Liver (tissue), 3 donors: Measurements from ENCODE around the gene PIAS1.

Experiments used
- EGR1 ChIP-seq, 2 donors: IDR thresholded peaks; 2 replicates each; pipeline ENCODE4 v1.6.1; 2016 to 2018; ENCODE audit warnings: antibody characterized with exemption in 2 of 2, low read depth in 2 of 2
- FOXA1 ChIP-seq: IDR thresholded peaks from 2 replicates; pipeline ENCODE4 v1.6.1; 2016; ENCODE audit warnings: antibody characterized with exemption
- GABPA ChIP-seq, 2 donors: IDR thresholded peaks in 1 of 2; conservative IDR thresholded peaks in 1 of 2; 2 replicates each; pipeline ENCODE4 v1.6.1; 2016; ENCODE audit warnings: antibody characterized with exemption in 2 of 2, mild to moderate bottlenecking in 1 of 2, moderate library complexity in 1 of 2
- JUND ChIP-seq, 2 donors: IDR thresholded peaks; 2 replicates each; pipeline ENCODE4 v1.6.1; 2016; ENCODE audit warnings: antibody characterized with exemption in 2 of 2
- NR2F2 ChIP-seq: IDR thresholded peaks from 2 replicates; pipeline ENCODE4 v1.6.1; 2016; ENCODE audit warnings: antibody characterized with exemption
- RAD21 ChIP-seq, 2 donors: IDR thresholded peaks; 2 replicates each; pipeline ENCODE4 v1.6.1; 2016; ENCODE audit warnings: antibody characterized with exemption in 2 of 2, mild to moderate bottlenecking in 2 of 2
- RXRA ChIP-seq, 2 donors: IDR thresholded peaks; 2 replicates each; pipeline ENCODE4 v1.6.1; 2017 to 2018; ENCODE audit warnings: antibody characterized with exemption in 2 of 2, mild to moderate bottlenecking in 1 of 2
- SP1 ChIP-seq: IDR thresholded peaks from 2 replicates; pipeline ENCODE4 v1.6.1; 2018; ENCODE audit warnings: antibody characterized with exemption, mild to moderate bottlenecking
- TAF1 ChIP-seq: conservative IDR thresholded peaks from 2 replicates; pipeline ENCODE4 v1.6.1; 2016; ENCODE audit warnings: antibody characterized with exemption, mild to moderate bottlenecking
- TF ChIP-seq, protein P1 (sequence below): fragments of 150-350 bp; IDR thresholded peaks from 2 replicates; pipeline ENCODE4 v1.5.1; 2017; ENCODE audit warnings: improper control_type of control experiment, low read depth, low read length; ENCODE audit not compliant: missing input control
- TF ChIP-seq, protein P2 (sequence below): IDR thresholded peaks from 2 replicates; pipeline ENCODE4 v1.6.1; 2016; ENCODE audit warnings: antibody characterized with exemption
- TF ChIP-seq, protein P3 (sequence below): IDR thresholded peaks from 2 replicates; pipeline ENCODE4 v1.6.1; 2016; ENCODE audit warnings: antibody characterized with exemption, mild to moderate bottlenecking
- TF ChIP-seq, protein P4 (sequence below): IDR thresholded peaks from 2 replicates; pipeline ENCODE4 v1.6.1; 2016; ENCODE audit warnings: antibody characterized with exemption
- TF ChIP-seq, protein P5 (sequence below): IDR thresholded peaks from 2 replicates; pipeline ENCODE4 v1.6.1; 2016; ENCODE audit warnings: antibody characterized with exemption
- donor health status: healthy.
- donor health status: healthy.

DNA sequence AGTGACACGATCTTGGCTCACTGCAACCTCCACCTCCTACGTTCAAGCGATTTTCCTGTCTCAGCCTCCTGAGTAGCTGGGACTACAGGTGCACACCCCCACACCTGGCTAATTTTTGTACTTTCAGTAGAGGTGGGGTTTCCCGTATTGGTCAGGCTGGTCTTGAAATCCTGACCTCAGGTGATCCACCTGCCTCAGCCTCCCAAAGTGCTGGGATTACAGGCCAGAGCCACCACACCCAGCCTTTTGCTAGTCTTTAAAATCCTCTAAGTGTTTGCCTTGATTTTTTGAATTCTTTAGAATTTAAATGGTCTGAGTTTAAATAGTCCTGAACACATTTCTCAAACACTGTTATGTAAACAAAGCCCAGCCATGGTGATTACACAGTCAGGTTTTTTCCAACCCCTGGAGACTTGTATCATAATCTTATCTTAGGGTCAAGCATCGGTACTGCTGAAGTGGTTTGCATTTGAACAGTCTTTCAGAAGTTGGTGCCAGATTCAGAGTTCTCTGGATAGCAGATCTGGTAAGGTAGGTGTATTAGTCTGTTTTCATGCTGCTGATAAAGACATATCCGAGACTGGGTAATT lies 28.2 kb upstream of the PIAS1 start:
- TF ChIP-seq, protein P1, sequence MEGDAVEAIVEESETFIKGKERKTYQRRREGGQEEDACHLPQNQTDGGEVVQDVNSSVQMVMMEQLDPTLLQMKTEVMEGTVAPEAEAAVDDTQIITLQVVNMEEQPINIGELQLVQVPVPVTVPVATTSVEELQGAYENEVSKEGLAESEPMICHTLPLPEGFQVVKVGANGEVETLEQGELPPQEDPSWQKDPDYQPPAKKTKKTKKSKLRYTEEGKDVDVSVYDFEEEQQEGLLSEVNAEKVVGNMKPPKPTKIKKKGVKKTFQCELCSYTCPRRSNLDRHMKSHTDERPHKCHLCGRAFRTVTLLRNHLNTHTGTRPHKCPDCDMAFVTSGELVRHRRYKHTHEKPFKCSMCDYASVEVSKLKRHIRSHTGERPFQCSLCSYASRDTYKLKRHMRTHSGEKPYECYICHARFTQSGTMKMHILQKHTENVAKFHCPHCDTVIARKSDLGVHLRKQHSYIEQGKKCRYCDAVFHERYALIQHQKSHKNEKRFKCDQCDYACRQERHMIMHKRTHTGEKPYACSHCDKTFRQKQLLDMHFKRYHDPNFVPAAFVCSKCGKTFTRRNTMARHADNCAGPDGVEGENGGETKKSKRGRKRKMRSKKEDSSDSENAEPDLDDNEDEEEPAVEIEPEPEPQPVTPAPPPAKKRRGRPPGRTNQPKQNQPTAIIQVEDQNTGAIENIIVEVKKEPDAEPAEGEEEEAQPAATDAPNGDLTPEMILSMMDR, result no peak
- TF ChIP-seq GABPA (IDR thresholded peaks at IDR 0.05 in 1 of 2, conservative IDR thresholded peaks at IDR 0.05 in 1 of 2), result no peak
- TF ChIP-seq, protein P2, sequence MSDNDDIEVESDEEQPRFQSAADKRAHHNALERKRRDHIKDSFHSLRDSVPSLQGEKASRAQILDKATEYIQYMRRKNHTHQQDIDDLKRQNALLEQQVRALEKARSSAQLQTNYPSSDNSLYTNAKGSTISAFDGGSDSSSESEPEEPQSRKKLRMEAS, result no peak
- TF ChIP-seq, protein P3, sequence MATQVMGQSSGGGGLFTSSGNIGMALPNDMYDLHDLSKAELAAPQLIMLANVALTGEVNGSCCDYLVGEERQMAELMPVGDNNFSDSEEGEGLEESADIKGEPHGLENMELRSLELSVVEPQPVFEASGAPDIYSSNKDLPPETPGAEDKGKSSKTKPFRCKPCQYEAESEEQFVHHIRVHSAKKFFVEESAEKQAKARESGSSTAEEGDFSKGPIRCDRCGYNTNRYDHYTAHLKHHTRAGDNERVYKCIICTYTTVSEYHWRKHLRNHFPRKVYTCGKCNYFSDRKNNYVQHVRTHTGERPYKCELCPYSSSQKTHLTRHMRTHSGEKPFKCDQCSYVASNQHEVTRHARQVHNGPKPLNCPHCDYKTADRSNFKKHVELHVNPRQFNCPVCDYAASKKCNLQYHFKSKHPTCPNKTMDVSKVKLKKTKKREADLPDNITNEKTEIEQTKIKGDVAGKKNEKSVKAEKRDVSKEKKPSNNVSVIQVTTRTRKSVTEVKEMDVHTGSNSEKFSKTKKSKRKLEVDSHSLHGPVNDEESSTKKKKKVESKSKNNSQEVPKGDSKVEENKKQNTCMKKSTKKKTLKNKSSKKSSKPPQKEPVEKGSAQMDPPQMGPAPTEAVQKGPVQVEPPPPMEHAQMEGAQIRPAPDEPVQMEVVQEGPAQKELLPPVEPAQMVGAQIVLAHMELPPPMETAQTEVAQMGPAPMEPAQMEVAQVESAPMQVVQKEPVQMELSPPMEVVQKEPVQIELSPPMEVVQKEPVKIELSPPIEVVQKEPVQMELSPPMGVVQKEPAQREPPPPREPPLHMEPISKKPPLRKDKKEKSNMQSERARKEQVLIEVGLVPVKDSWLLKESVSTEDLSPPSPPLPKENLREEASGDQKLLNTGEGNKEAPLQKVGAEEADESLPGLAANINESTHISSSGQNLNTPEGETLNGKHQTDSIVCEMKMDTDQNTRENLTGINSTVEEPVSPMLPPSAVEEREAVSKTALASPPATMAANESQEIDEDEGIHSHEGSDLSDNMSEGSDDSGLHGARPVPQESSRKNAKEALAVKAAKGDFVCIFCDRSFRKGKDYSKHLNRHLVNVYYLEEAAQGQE, result no peak
- TF ChIP-seq EGR1 (IDR thresholded peaks at IDR 0.05; ENCODE audit: low read depth in 2 of 2), result no peak
- no peak for TF ChIP-seq JUND (IDR thresholded peaks at IDR 0.05)
- TF ChIP-seq FOXA1, result no peak
- TF ChIP-seq NR2F2, result no peak
- no peak for TF ChIP-seq TAF1
- TF ChIP-seq RXRA (IDR thresholded peaks at IDR 0.05), result no peak
- TF ChIP-seq, protein P4, sequence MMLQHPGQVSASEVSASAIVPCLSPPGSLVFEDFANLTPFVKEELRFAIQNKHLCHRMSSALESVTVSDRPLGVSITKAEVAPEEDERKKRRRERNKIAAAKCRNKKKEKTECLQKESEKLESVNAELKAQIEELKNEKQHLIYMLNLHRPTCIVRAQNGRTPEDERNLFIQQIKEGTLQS, result no peak
- no peak for TF ChIP-seq SP1
- TF ChIP-seq, protein P5, sequence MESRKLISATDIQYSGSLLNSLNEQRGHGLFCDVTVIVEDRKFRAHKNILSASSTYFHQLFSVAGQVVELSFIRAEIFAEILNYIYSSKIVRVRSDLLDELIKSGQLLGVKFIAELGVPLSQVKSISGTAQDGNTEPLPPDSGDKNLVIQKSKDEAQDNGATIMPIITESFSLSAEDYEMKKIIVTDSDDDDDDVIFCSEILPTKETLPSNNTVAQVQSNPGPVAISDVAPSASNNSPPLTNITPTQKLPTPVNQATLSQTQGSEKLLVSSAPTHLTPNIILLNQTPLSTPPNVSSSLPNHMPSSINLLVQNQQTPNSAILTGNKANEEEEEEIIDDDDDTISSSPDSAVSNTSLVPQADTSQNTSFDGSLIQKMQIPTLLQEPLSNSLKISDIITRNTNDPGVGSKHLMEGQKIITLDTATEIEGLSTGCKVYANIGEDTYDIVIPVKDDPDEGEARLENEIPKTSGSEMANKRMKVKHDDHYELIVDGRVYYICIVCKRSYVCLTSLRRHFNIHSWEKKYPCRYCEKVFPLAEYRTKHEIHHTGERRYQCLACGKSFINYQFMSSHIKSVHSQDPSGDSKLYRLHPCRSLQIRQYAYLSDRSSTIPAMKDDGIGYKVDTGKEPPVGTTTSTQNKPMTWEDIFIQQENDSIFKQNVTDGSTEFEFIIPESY, result no peak
- TF ChIP-seq RAD21 (IDR thresholded peaks at IDR 0.05), result no peak
